CD14-positive monocyte (primary cell): ENCODE results near the gene DOCK6. TPM values are rescaled to one million over a fixed set of nuclear protein-coding genes. Genes with fewer than 3 reads are reported as not detected.
A peak's percentile ranks its signal among the peaks of the same experiment; 100 is the strongest.

Source experiments
- DNase-seq, 3 donors: peaks; one replicate each; pipeline ENCODE4 v3.0.0-alpha.2; 2011 to 2022
- H2AFZ ChIP-seq: 2 replicates; pipeline ENCODE4 v1.6.0; 2012; ENCODE audit warnings: mild to moderate bottlenecking, low read depth, low read length, inconsistent platforms; ENCODE audit not compliant: insufficient read depth, poor library complexity, severe bottlenecking
- H3K27ac ChIP-seq, 2 donors: 1 replicate in 1 of 2; 2 replicates in 1 of 2; pipeline ENCODE4 v1.5.1; 2012 to 2013; ENCODE audit warnings: low read length in 2 of 2, control low read depth in 1 of 2, inconsistent platforms in 1 of 2, low read depth in 1 of 2, mild to moderate bottlenecking in 1 of 2
- H3K27me3 ChIP-seq, 2 donors: one replicate each; pipeline versions ENCODE4 v1.6.0 to v1.6.1; 2011 to 2013; ENCODE audit warnings: low read length in 2 of 2; ENCODE audit not compliant: control insufficient read depth in 2 of 2, insufficient read depth in 2 of 2
- H3K36me3 ChIP-seq, 2 donors: replicated peaks in 1 of 2; 1 replicate in 1 of 2; 2 replicates in 1 of 2; pipeline versions ENCODE4 v1.5.1 to v1.6.1; 2012 to 2013; ENCODE audit warnings: low read length in 2 of 2, control low read depth in 1 of 2, inconsistent platforms in 1 of 2, mild to moderate bottlenecking in 1 of 2; ENCODE audit not compliant: insufficient read depth in 2 of 2, control insufficient read depth in 1 of 2
- H3K4me1 ChIP-seq, 2 donors: 1 replicate in 1 of 2; 2 replicates in 1 of 2; pipeline versions ENCODE4 v1.5.1 to v1.6.1; 2012 to 2013; ENCODE audit warnings: low read length in 2 of 2, control low read depth in 1 of 2, inconsistent platforms in 1 of 2, mild to moderate bottlenecking in 1 of 2, moderate library complexity in 1 of 2; ENCODE audit not compliant: insufficient read depth in 2 of 2, control insufficient read depth in 1 of 2
- H3K4me2 ChIP-seq: replicated peaks from 2 replicates; pipeline ENCODE3; 2012; ENCODE audit warnings: low read length, moderate library complexity, mild to moderate bottlenecking; ENCODE audit not compliant: poor library complexity, severe bottlenecking; ENCODE audit errors: extremely low read depth
- H3K4me3 ChIP-seq, 3 experiments: fragments of 200-600 bp in 1 of 3; sonication (generic) in 1 of 3; replicated peaks in 1 of 3; 1 replicate in 2 of 3; 2 replicates in 1 of 3; pipeline ENCODE4 v1.5.1; 2011 to 2013; ENCODE audit warnings: low read length in 3 of 3, mild to moderate bottlenecking in 3 of 3, control low read depth in 2 of 3, low read depth in 2 of 3, inconsistent platforms in 1 of 3, moderate library complexity in 1 of 3
- H3K79me2 ChIP-seq: 2 replicates; pipeline ENCODE4 v1.6.0; 2012; ENCODE audit warnings: mild to moderate bottlenecking, control low read depth, inconsistent platforms, low read length, moderate library complexity; ENCODE audit not compliant: insufficient read depth
- H3K9ac ChIP-seq: 2 replicates; pipeline ENCODE4 v1.6.0; 2017; ENCODE audit warnings: low read length, mild to moderate bottlenecking; ENCODE audit not compliant: insufficient read depth, poor library complexity, severe bottlenecking
- H3K9me3 ChIP-seq, 2 donors: replicated peaks in 1 of 2; 1 replicate in 1 of 2; 2 replicates in 1 of 2; pipeline versions ENCODE4 v1.5.1 to v1.6.1; 2012 to 2013; ENCODE audit warnings: low read length in 2 of 2, control low read depth in 1 of 2; ENCODE audit not compliant: control insufficient read depth in 1 of 2, insufficient read depth in 1 of 2
- H4K20me1 ChIP-seq: 2 replicates; pipeline ENCODE4 v1.6.0; 2012; ENCODE audit warnings: mild to moderate bottlenecking, low read length, control low read depth, moderate library complexity; ENCODE audit not compliant: insufficient read depth
- H3K27ac Mint-ChIP-seq, 7 donors: one replicate each; pipeline ENCODE4 v1.8.0; 2020; ENCODE audit warnings: mild to moderate bottlenecking in 7 of 7, mixed read lengths in 7 of 7, moderate library complexity in 6 of 7, inconsistent platforms in 2 of 7
- H3K27me3 Mint-ChIP-seq, 3 donors: one replicate each; pipeline ENCODE4 v1.8.0; 2021 to 2022; ENCODE audit warnings: low read depth in 3 of 3, mild to moderate bottlenecking in 3 of 3, mixed read lengths in 3 of 3, moderate library complexity in 3 of 3, inconsistent platforms in 1 of 3
- H3K36me3 Mint-ChIP-seq, 2 donors: one replicate each; pipeline ENCODE4 v1.8.0; 2020; ENCODE audit warnings: mixed read lengths in 2 of 2, inconsistent platforms in 1 of 2, mild to moderate bottlenecking in 1 of 2
- H3K4me1 Mint-ChIP-seq: one replicate; pipeline ENCODE4 v1.8.0; 2020; ENCODE audit warnings: mild to moderate bottlenecking, mixed read lengths
- H3K4me3 Mint-ChIP-seq, 2 donors: one replicate each; pipeline ENCODE4 v1.8.0; 2020; ENCODE audit warnings: mild to moderate bottlenecking in 2 of 2, mixed read lengths in 2 of 2, moderate library complexity in 1 of 2
- H3K9me3 Mint-ChIP-seq, 7 donors: one replicate each; pipeline ENCODE4 v1.8.0; 2020 to 2022; ENCODE audit warnings: mixed read lengths in 7 of 7, mild to moderate bottlenecking in 6 of 7, moderate library complexity in 6 of 7, inconsistent platforms in 2 of 7
- WGBS: methylation state at CpG from one replicate; pipeline ENCODE4 v1.1.5; 2013; ENCODE audit warnings: missing lambda C conversion rate; ENCODE audit not compliant: insufficient coverage; 5-methylcytosine and 5-hydroxymethylcytosine counted together
- intact Hi-C, 2 donors: fragments of 100-400 bp; cut with micrococcal nuclease; formaldehyde crosslinking; loops; one replicate each; pipeline versions ENCODE4 v1.15.0 to v1.15.1; 2023
- polyA plus RNA-seq, 3 donors: library from polyadenylated mRNA; depleted of rRNA in 1 of 3; unstranded in 2 of 3; stranded (reverse) in 1 of 3; fragments of 300-500 nt in 2 of 3; fragments of >200 nt in 1 of 3; fragmentation: Illumina TruSeq in 2 of 3; gene quantifications; 1 replicate in 2 of 3; 2 replicates in 1 of 3; pipeline ENCODE4 v1.2.3, GENCODE V29; 2012 to 2021
- TF ChIP-seq, protein P1 (sequence below): fragments of 200-600 bp; IDR thresholded peaks from one replicate; pipeline ENCODE4 v1.8.0; 2022; ENCODE audit warnings: antibody characterized with exemption, mild to moderate bottlenecking

DOCK6 gene
- polyA plus RNA-seq, 3 donors: 0.03 to 0.93 (median 0.18) TPM

DNA sequence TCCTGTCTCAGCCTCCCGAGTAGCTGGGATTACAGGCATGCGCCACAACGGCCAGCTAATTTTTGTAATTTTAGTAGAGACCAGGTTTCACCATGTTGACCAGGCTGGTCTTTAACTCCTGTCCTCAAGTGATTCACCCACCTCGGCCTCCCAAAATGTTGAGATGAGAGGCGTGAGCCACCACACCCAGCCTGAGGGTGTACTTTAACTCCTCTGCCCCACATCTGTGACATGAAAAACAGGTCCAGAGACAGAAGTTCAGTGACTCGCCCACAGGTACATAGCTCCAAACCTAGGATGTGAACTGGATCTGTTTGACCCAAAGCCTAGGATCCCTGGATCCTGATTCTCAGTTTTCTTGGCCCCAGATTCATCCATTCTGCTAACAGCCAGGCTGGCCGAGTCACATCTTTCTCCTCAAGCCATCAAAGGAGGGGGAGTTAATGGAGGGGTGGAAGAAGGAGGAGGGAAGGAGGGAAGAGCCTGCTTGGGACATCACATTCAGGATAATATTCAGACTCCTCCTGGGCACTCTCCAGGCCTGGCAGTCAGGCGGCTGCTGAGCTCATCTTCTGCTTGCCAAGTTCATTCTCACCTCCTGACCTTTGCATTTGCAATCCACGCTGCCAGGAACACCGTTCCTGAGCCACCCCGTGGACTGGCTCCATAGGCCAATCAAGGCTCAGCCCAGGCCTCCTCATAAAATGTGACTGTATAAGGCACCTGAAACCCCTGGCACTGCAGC is 109.8 kb downstream of the DOCK6 start:
- Mint-ChIP-seq H3K36me3 (peaks cover 13 to 29% of the 10 kb centered on the region in 2 donors), H3K27ac (peak overlapping the region in 3 of 7 donors; percentile 21 to 81 (median 58)), H3K4me3 (no peak overlapping the region), H3K4me1 (peaks cover 14% of the 10 kb centered on the region), H3K27me3 (peaks cover 0 to 1% (median 0%) of the 10 kb centered on the region in 3 donors), H3K9me3 (peaks cover 0 to 2% (median 0%) of the 10 kb centered on the region in 7 donors)
- no peak for DNase-seq
- Histone ChIP-seq H3K36me3 (peaks cover 13 to 18% of the 10 kb centered on the region in 2 donors), H2AFZ (no peak overlapping the region), H3K4me3 (no peak overlapping the region), H3K79me2 (peaks cover 56% of the 10 kb centered on the region), H3K4me2 (no peak overlapping the region), H3K9ac (no peak overlapping the region), H3K27ac (peak overlapping the region in 1 of 2 donors; percentile 11), H3K4me1 (peaks cover 15 to 19% of the 10 kb centered on the region in 2 donors), H3K9me3 (no peaks in the 10 kb centered on the region), H4K20me1 (no peaks in the 10 kb centered on the region), H3K27me3 (no peaks in the 10 kb centered on the region)
- TF ChIP-seq, protein P1, sequence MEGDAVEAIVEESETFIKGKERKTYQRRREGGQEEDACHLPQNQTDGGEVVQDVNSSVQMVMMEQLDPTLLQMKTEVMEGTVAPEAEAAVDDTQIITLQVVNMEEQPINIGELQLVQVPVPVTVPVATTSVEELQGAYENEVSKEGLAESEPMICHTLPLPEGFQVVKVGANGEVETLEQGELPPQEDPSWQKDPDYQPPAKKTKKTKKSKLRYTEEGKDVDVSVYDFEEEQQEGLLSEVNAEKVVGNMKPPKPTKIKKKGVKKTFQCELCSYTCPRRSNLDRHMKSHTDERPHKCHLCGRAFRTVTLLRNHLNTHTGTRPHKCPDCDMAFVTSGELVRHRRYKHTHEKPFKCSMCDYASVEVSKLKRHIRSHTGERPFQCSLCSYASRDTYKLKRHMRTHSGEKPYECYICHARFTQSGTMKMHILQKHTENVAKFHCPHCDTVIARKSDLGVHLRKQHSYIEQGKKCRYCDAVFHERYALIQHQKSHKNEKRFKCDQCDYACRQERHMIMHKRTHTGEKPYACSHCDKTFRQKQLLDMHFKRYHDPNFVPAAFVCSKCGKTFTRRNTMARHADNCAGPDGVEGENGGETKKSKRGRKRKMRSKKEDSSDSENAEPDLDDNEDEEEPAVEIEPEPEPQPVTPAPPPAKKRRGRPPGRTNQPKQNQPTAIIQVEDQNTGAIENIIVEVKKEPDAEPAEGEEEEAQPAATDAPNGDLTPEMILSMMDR: no peak
- intact Hi-C loops: no loop called here
- WGBS: 96% methylated on average over 9 of the region's 11 CpGs

DNA sequence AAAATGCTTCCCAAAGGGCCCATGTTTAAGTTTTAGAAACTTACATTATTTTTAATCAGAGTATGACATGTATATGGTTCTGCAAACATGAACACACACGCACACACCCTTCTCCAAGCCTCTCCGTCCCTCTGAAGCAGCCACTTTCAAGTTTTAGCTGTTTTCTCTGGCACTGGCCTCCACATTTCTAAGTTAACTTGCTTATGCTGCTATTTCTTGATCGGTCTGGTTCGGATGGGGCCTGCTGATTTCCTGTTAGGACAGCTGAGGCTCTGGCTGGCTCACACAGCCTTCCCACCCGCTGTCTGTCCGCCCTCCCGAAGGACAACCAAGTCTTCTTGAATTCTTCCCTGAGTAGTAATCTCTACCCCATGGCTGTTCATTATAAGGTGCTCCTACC is 111.1 kb downstream of the DOCK6 start:
- Histone ChIP-seq H3K27me3 (no peaks in the 10 kb centered on the region), H3K9ac (no peak overlapping the region)

More for the DNA sequence above, 111.1 kb downstream of the DOCK6 start:
- Mint-ChIP-seq H3K4me3 (peak overlapping the region in 1 of 2 donors; percentile 37), H3K36me3 (peaks cover 19 to 41% of the 10 kb centered on the region in 2 donors), H3K27ac (peak overlapping the region in 2 of 7 donors; percentile 4 to 63), H3K9me3 (peaks cover 0 to 2% (median 0%) of the 10 kb centered on the region in 7 donors), H3K4me1 (peaks cover 13% of the 10 kb centered on the region), H3K27me3 (peaks cover 0 to 1% (median 0%) of the 10 kb centered on the region in 3 donors)
- no peaks in the 10 kb centered on the region for H4K20me1 ChIP-seq
- intact Hi-C loops: no loop called here
- peaks cover 56% of the 10 kb centered on the region for H3K79me2 ChIP-seq
- no peak overlapping the region for H2AFZ ChIP-seq
- no peak overlapping the region for H3K4me3 ChIP-seq
- no peak overlapping the region for H3K4me2 ChIP-seq
- no peaks in the 10 kb centered on the region for H3K9me3 ChIP-seq
- TF ChIP-seq, protein P1: no peak
- 96% methylated on average over 4 of the region's 7 CpGs for WGBS
- H3K4me1 ChIP-seq: peaks cover 12 to 17% of the 10 kb centered on the region in 2 donors
- H3K36me3 ChIP-seq: peaks cover 19 to 30% of the 10 kb centered on the region in 2 donors
- no peak for DNase-seq
- H3K27ac ChIP-seq: no peak overlapping the region

Other genes starting within 250 kb of the DOCK6 start
- gene LDLR, start 173.1 kb downstream of the DOCK6 start, polyA plus RNA-seq: 10 to 100 TPM; 14.3 to 21.2 (median 19.8) TPM
- under 1 TPM in 1 of 3 donors, not detected in 2; 0.27 TPM for gene SPC24, start 106.7 kb downstream of the DOCK6 start, polyA plus RNA-seq
- gene KANK2, start 65.0 kb downstream of the DOCK6 start, polyA plus RNA-seq: 1 to 10 TPM in 1 of 3 donors, under 1 TPM in 2; 0.40 to 1.3 (median 0.64) TPM
- gene ANGPTL8, start 22.9 kb downstream of the DOCK6 start, polyA plus RNA-seq: not detected
- under 1 TPM in 2 of 3 donors, not detected in 1; 0.08 to 0.31 TPM for gene TSPAN16, start 33.6 kb upstream of the DOCK6 start, polyA plus RNA-seq
- 10 to 100 TPM; 52.9 to 78.1 (median 60.8) TPM for gene RAB3D, start 77.1 kb upstream of the DOCK6 start, polyA plus RNA-seq
- 100 to 1,000 TPM; 252 to 335 (median 263) TPM for gene TMEM205, start 83.7 kb upstream of the DOCK6 start, polyA plus RNA-seq
- 100 to 1,000 TPM in 1 of 3 donors, 10 to 100 TPM in 2; 37.1 to 374 (median 38.3) TPM for gene CCDC159, start 84.0 kb upstream of the DOCK6 start, polyA plus RNA-seq
- 10 to 100 TPM; 35.0 to 99.4 (median 45.5) TPM for gene PLPPR2, start 92.9 kb upstream of the DOCK6 start, polyA plus RNA-seq
- 10 to 100 TPM in 1 of 3 donors, 1 to 10 TPM in 2; 5.9 to 11.5 (median 8.7) TPM for gene SWSAP1, start 112.1 kb upstream of the DOCK6 start, polyA plus RNA-seq
- 10 to 100 TPM in 1 of 3 donors, 1 to 10 TPM in 2; 6.8 to 16.8 (median 8.2) TPM for gene EPOR, start 121.8 kb upstream of the DOCK6 start, polyA plus RNA-seq
- 1 to 10 TPM in 1 of 3 donors, not detected in 2; 1.7 TPM for gene RGL3, start 156.8 kb upstream of the DOCK6 start, polyA plus RNA-seq
- gene ODAD3, start 172.6 kb upstream of the DOCK6 start, polyA plus RNA-seq: under 1 TPM; 0.43 to 0.88 (median 0.61) TPM
- gene PRKCSH, start 173.1 kb upstream of the DOCK6 start, polyA plus RNA-seq: 100 to 1,000 TPM in 1 of 3 donors, 10 to 100 TPM in 2; 24.9 to 172 (median 28.4) TPM
- not detected for gene ELAVL3, start 218.5 kb upstream of the DOCK6 start, polyA plus RNA-seq
- 1 to 10 TPM in 2 of 3 donors, under 1 TPM in 1; 0.88 to 8.1 (median 1.2) TPM for gene ZNF653, start 243.3 kb upstream of the DOCK6 start, polyA plus RNA-seq